NCI-H128 (cell line): ENCODE results near the gene BTG2.
A peak's percentile ranks its signal among the peaks of the same experiment; 100 is the strongest.
"Not testable (repeated sequence)": the region's sequence is repeated elsewhere in the genome, so short reads cannot be mapped to it uniquely, and the experiment has no call there.

ENCODE experiments used
- DNase-seq: peaks from one replicate; lab custom pipeline; 2025; ENCODE audit not compliant: unreplicated experiment; lab: John Stamatoyannopoulos, UW

Gene BTG2

DNA sequence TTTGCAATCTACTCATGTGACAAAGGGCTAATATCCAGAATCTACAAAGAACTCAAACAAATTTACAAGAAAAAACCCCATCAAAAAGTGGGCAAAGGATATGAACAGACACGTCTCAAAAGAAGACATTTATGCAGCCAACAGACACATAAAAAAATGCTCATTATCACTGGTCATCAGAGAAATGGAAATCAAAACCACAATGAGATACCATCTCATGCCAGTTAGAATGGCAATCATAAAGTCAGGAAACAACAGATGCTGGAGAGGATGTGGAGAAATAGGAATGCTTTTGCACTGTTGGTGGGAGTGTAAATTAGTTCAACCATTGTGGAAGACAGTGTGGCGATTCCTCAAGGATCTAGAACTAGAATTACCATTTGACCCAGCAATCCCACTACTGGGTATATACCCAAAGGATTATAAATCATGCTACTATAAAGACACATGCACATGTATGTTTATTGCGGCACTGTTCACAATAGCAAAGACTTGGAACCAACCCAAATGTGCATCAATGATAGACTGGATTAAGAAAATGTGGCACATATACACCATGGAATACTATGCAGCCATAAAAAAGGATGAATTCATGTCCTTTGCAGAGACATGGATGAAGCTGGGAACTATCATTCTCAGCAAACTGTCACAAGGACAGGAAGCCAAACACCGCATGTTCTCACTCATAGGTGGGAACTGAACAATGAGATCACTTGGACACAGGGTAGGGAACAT, 8.9 kb downstream of the BTG2 start:
- DNase-seq: not testable (repeated sequence)

DNA sequence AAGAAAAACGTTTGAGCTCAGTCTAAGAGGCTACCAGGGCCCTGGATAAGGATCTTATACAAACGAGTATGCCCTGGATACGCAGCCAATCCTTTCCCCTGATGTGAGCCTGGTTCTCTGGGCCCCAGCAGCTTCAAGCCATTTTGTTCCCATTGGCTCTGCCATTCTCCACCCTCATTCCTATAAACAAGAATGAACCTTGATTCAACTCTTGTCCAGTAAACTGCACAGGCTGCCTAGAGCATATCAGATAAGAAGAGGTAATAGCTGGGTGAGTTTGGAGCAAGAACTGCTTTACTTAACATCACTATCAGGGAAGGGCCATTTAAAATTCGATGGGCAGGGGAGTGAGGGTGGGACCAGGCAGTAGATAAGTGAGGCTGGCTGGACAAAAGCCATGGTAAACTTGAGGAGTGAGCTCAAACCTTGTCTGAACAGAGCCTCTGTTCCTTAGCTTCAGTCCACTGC, 11.3 kb downstream of the BTG2 start:
- DNase-seq: no peak

DNA sequence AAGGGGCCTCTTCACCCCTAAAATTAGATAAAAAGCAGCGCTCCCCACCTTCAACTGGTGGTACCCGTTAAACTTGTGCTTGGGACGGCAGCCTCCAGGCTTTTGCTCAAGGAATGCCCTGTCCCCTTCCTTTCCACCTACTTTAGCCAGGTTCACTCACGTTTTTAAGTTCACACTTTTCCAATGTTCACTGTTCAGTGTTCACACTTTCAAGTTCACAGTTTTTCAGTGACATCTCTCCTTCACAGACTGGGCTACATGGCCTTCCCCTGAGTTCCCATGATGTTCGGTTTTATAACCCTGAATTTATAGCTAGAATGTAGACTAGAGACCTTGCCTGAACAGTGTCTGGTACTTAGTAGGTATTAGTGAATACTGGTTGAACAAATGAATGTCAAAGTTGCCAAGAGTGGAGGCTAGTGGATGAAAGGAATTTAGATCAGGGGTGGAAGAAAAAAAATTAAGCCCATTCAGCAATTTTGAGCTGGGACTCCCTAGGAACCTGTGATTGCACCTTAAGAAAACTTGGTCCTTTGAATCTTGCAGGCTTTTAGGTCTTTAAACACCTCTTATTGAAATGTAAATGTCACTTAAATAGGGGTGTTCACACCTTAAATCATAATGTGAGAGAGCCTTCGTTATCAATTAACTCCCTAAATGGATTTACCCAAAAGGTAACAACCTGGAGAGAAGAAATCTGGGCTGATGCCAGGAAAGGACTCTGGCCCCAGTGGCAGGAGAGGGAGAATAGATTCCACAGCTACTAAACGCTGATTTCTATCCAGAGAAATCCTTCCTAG, 12.3 kb downstream of the BTG2 start:
- DNase-seq: no peak

DNA sequence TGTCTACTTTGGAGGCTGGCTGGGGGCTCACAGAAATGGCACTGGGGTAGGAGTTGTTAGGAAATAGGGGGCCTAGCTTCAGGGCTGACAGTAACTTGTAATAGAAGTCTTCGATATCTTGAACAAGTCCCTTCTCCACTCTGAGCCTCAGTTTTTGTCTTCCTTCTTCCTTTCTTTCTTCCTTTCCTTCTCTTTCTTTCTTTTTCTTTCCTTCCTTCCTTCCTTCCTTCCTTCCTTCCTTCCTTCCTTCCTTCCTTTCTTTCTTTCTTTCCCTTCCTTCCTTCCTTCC, 12.9 kb downstream of the BTG2 start:
- no peak for DNase-seq

DNA sequence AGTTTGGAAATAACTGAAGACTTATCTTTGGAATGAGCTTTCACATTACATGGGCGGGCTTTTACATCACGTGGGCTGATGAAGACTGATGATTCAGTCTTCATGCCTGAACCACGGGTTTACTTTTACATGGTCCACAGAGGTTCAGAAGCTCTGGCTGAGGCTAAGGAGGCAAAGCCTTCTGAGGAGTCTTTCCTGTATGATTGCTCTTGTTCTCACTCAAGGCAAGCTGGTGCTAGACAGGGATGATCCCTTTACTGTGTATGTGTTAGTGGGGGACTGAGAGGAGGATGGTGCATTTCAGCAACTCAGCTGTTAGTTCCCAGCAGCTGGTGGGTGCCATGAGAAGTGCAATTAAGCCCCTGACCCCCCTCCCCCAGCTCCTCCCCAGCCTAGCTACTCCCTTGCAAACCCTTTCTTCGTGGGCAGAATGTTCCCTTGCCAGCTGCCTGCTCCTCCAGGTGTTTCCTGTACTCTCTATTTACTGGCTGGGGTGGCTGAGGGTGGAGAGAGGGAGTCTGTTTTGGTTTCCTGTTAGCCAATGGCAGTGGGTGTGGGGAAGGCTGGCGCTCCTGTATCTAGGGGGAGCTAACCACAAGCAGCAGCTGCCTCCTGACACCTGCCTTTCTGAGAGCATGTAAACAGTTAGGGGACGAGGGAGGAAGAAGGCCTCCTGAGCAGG, 15.4 kb downstream of the BTG2 start:
- DNase-seq: peak; percentile 89

DNA sequence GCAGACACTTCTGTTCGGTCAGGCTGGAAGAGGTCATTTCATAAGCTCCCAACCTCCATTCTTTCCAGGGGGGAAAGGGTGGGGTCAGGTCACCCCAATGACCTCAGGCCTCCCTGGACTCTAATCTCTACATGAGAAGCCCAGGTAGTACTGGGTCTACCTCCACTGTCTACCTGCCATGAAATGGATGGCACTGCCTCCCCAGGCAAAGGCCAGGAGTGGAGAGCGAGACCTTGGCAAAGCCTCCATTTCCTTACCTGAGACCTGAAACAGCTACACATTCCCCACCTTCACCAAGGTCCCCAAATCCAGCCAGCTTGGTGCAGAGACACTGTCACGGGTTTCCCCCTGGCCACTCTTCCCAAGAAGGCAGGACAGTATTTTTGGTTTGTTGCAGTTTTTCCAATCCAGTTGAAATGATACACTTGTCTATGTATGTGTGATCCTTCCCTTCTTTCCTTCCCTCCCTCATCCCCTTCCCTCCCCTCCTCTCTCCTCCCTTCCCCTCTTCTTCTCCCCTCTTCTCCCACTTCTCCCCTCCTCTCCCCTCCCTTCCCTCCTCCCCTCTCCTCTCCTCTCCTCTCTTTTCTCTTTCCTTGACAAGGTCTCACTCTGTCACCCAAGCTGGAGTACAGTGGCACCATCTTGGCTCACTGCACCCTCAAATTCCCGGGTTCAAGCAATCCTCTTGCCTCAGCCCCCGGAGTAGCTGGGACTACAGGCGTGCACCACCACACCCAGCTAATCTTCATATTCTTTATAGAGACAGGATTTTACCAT, 16.1 kb downstream of the BTG2 start:
- DNase-seq: no peak

DNA sequence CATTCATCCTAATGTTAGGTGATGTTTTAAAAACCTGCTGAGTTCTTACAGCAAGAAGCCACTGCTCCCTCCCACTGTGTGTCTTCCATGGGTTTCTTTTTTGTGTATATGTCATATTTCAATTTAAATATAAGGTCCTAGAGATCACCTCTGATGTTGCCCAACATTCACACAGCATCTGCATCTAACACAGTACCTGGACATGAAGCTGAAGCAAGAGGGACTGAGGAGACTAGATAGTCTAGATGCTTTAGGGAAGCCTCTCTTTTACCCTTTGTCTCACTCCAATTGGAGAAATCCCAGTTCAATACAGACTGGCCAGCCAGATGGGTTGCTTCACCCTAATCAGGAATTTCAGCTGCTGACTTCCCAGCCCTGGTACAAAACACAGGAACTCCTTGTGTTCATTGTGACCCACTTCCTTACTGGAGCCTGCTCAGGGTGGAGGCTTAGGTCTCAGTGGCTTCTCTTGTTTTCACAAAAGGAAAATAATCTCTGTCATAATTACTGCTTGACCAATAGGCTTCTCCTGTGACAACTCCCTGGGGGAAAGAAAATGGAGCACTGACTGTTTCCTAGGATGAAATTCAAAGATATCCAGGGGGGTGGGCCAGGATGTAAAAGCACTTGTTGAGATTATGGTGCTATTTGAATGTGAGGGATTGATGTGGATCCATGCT, 17.3 kb downstream of the BTG2 start:
- DNase-seq: no peak

DNA sequence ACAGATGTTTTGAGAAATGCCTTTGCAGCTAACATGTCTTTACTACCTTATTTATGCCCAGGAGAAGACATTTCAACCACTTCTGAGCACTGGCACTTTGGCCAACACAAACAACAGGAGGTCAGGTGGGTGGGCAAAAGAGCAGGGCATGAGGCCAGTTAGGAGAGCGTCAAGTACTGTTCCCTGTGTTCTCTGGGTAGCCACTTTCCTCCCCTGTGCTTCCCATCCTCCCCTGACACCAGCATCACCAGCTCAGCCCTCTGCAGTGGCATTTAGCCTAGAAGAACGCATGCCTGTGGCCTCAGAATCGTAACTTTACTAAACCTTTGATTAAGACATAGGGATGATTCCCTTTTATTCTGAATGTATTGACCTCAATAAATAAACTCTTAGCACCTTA, 18.3 kb downstream of the BTG2 start:
- no peak for DNase-seq

DNA sequence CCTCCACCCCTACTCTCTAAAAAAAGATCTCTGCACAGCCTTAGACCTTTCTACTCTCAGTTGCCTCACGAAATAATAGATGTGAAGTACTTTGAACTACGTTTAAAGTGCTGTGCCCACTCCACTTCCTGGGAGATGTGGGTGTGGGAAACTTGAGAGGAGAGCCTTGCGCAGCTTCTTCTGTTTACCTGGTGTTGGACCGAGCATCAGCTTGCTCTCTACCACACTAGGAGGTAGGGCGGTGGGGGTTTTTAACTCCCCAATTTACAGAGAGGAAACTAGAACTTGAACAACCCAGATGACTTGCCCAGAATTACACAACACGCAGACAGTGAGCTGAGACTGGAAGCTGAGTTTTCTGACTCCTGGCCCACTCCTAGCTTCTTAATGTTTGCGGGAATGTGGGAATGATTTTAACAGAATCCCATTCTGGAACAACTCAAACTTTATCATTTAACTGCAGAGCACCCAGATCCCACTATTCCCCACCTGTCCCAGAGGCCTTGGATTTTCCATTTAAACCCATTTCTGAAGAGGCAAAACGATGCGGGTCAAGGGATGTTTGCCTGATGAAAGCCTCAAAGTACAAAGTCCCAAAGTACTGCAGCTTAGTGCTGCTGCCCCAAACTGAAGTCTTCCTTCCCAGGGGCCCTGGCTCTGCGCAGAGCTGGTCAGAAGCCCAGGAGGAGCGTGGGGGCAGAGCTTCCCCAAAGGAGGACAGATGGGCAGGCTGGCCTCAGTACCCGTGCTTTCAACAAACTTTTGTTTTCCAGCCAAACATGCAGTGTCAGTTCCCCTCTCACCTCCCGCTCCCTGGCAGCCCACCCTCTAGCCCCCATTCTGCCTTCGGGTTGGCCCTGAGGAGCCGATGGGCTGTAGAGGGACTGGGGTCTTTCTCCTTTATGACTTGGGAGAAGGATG, 19.0 kb downstream of the BTG2 start:
- no peak for DNase-seq

DNA sequence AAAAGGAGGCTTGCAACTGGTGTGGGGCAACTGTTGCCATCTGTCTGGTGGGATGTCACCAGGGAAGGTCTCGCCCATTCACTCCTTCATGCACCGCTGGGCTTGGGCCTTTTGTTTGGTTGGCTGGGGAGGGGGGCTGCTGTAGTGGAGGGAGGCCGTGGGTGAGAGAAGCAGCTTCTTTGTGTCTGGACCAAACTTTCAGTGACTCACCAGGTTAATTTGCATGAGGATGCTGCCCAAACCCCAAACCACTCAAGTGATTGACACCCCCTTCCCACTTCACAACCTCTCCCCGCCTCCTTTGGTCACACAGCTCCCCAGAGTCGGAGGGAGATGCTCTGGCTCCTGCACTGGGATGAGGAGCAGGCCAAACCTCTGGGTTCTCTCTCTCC, 19.7 kb downstream of the BTG2 start:
- DNase-seq: peak; percentile 60

DNA sequence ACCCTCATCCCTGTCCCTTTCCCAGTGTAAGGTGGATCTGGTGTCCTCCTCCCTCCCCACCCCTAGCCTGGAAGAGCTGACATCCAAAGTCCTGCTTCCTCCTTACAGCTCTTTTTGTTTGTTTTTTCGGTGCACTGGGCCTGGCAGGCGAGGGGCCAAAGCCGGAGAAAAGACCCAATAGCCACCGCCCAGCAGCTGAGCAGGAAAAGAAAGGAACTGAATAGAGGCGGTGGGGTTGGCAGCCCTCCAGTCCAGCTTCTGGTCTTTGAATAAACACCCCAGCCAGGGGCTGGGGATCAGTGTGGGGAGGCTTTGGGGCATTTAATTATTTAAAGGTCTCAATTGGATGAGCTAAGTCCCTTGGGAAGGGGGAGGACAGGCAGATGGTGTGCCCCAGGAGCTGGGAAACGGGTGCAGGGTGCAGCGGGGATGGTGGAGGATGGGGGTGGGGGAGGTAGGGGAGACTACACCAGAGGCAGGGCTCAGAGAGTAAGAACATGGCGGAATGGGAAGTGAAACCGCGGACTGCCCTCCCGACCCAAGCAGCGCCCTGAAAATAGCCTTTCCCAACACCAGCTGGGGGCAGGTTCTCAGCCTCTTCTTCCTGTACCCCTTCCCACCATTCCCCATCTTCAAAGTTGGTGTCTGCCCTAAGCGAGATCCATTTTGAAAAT, 20.2 kb downstream of the BTG2 start:
- DNase-seq: no peak

DNA sequence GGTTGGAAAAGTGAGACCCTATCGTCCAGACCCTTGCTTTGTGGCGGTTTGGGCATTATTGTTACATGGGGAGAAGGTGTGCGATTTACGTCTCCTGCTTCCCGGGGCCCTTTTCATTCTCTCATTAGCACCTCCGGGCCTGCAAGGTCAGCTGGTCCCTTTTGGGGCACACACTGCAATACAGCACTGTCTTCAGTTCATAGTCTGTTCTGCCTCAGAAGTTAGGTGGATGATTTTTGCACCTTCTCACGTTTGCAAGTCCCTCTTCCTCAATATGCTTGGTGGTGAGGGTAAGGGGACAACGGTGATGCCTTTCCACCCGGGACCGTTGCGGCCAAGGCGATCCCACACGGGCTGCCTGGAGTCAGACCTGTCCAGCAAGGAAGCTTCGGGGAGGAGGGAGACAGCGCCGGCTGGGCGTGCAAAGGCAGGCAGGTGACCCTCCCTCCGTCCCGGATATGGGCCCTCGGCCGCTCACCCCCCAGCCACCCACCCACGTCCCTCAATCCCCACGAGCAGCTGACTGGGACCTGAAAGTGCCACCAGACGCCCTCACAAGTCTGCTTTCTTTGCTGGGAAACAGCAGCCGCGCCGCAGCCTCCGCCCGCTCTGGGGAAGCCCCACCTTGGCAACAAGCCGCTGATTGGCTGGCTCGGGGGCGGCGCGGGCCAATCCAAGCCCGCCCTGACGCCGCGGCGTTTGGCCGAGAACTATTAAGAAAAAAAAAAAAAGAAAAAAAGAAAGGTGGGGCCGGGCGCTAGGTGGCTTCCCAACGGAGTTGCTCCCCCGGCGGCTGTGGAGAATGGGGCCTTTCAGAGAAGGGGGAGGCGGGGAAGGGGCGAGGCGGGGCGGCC, 21.7 kb downstream of the BTG2 start:
- peak; percentile 95 for DNase-seq

DNA sequence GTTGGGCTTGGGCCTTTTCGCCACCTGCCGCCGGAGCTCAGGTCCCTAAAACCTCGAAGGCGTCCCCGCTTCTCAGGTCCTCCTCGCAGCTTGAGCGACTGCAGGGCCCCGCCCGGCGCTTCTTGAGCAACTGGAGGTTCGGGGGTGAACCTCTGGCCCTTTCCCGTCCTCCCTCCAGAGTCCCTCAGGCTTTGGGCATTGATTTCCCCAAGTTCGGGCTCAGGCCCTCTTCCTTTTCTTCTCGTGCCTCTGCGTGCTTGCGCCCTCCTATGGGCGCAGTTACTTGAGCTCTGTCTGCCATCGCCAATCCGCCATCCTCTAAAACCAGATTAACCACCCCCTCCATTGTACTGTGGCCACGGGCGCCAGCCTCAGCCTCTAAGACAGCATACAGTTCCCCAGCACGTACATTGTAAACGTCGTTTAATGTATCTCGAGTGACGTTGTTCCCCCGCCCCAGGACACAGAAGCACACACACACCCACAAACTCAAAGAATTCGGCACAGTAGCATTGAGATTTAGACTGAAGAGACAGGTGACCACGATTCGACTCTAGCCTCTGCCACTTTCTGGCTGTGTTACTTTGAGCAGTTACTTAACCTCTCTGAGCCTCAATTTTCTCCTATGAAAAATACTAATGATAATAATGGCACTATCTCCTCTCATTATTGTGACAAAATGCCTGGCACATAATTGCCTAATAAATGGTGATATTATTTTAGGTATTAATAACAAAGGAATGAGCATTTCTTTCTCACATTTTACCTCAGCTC, 22.6 kb downstream of the BTG2 start:
- DNase-seq: no peak

DNA sequence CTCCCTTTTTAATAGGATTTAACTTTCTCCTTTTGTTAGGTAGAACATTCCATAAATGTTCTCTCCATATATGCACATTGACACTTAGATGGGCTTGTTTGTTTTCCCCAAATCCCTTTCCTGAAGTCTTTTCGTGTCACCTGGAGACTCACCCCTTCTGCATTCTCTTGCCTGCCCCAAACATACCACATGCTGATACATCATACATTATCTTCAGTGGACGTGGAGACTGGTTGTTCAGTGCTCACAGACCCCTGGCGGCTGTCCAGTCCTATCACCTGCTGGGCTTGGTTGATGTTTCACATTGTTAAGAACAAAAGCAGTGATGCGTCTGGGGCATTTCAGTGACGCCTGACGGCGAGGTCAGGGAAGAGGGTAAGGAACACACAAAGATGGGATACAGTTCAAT, 23.4 kb downstream of the BTG2 start:
- DNase-seq: no peak

DNA sequence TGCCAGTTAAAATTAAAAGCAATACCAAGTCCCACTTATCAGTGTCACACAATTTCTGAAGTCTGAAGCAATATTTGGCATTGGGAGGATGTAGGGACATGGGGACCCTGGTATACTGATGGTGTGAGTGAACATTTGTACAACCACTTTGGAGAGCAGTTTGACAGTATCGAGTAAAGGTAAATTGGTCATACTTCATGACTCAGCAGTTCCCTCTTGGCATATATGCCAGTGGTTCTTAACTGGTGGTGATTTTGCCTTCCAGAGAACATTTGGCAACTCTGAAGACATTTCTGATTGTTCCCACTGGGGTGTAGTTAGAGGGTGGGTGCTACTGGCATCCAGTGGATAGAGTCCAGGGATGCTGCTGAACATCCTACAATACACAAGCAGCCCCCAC, 25.9 kb downstream of the BTG2 start:
- no peak for DNase-seq

DNA sequence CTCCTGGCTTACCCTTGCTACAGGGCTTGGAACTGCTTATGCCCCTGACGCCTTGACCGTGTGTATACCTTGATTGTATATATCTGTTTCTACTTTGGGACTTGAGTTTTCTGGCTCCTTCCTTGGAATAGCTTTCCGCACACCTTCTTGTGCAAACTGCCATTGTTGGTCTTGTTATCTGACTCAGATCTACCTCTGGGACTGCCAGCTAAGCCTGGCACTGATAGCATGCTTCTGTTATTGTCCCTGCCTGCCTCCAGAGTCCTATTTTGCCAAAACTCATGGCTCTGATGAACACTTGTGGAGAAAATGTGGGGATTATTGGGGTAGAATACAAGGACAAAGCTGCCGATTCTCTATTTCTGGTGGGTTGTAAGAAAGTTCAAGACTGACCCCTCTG, 30.2 kb downstream of the BTG2 start:
- DNase-seq: no peak

DNA sequence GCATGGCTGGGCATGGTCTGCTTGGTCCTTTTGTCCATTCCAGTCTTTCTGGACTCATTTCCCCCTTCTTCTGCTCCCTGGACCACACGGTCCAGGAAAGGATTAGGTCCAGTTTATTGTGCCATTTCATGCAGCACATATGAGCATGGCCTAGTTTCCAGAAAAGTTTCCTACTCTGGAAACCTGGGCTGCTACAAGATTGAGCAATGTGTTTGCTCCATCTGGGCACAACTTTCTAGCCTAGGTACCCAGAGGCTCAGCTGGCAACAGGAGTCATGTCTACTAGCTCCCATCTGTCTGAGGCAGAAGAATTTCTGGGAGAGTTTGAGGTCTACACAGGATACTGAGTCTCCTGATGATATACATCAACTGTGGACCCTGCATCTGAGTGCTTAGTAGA, 30.8 kb downstream of the BTG2 start:
- DNase-seq: no peak
